Esophagus muscularis mucosa (tissue), 4 donors: ENCODE measurements around the gene PTP4A1.

Source experiments
- EP300 ChIP-seq: sonication (generic); formaldehyde crosslinking; IDR thresholded peaks from one replicate; pipeline ENCODE4 v1.6.1; 2017; ENCODE audit warnings: antibody characterized with exemption
- POLR2A ChIP-seq: fragments of 450-650 bp; IDR thresholded peaks from one replicate; pipeline ENCODE4 v1.6.1; 2017; ENCODE audit warnings: antibody characterized with exemption, moderate library complexity, mild to moderate bottlenecking, low read depth
- POLR2AphosphoS5 ChIP-seq, 2 donors: sonication (generic); formaldehyde crosslinking; IDR thresholded peaks; one replicate each; pipeline ENCODE4 v1.6.1; 2017; ENCODE audit warnings: antibody characterized with exemption in 2 of 2
- TF ChIP-seq, protein P1 (sequence below), 3 experiments: fragments of 200-600 bp in 2 of 3; fragments of 450-650 bp in 1 of 3; sonication (generic) in 2 of 3; IDR thresholded peaks; one replicate each; pipeline ENCODE4 v1.5.1; 2017 to 2019; ENCODE audit warnings: antibody characterized with exemption in 3 of 3, mild to moderate bottlenecking in 2 of 3, moderate library complexity in 1 of 3

DNA sequence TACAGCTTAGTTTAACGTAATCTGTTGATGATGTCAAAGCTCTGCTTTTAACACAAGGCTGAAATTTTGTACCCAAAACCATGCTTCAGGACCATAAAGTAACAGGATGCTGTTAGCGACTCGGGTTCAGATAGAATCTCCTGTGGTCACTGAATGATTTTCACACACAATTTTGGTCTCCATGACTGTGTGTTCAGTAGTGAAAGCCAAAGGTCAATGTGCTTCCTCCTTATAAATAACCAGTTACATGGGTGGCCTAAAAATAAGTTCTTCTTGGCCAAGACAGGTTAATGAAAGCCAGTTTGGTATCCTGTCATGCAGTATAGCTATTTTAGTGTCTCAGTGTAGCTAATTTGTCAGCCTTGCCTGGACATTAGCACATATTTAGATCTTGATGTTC, 19.1 kb upstream of the PTP4A1 start:
- TF ChIP-seq, protein P1, sequence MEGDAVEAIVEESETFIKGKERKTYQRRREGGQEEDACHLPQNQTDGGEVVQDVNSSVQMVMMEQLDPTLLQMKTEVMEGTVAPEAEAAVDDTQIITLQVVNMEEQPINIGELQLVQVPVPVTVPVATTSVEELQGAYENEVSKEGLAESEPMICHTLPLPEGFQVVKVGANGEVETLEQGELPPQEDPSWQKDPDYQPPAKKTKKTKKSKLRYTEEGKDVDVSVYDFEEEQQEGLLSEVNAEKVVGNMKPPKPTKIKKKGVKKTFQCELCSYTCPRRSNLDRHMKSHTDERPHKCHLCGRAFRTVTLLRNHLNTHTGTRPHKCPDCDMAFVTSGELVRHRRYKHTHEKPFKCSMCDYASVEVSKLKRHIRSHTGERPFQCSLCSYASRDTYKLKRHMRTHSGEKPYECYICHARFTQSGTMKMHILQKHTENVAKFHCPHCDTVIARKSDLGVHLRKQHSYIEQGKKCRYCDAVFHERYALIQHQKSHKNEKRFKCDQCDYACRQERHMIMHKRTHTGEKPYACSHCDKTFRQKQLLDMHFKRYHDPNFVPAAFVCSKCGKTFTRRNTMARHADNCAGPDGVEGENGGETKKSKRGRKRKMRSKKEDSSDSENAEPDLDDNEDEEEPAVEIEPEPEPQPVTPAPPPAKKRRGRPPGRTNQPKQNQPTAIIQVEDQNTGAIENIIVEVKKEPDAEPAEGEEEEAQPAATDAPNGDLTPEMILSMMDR (IDR thresholded peaks at IDR 0.05): no peak
- no peak for TF ChIP-seq POLR2A
- TF ChIP-seq POLR2AphosphoS5 (IDR thresholded peaks at IDR 0.05): no peak
- no peak for TF ChIP-seq EP300
